GM23338 (cell line): ENCODE measurements around the gene JKAMP.

Experiments used
- CREB1 ChIP-seq: fragments of 250-450 bp; sonication (Bioruptor Pico); IDR thresholded peaks from 2 replicates; pipeline ENCODE4 v1.5.0; 2020; ENCODE audit warnings: low read depth, mild to moderate bottlenecking, moderate library complexity
- EZH2 ChIP-seq: fragments of 200-600 bp; sonication (generic); IDR thresholded peaks from one replicate; pipeline ENCODE4 v1.8.0; 2017; ENCODE audit warnings: antibody characterized with exemption, mild to moderate bottlenecking, low read depth; ENCODE audit not compliant: unreplicated experiment
- EZH2phosphoT487 ChIP-seq: fragments of 200-600 bp; sonication (generic); IDR thresholded peaks from one replicate; pipeline ENCODE4 v1.8.1; 2018; ENCODE audit warnings: antibody characterized with exemption; ENCODE audit not compliant: unreplicated experiment
- JUNB ChIP-seq: IDR thresholded peaks from one replicate; pipeline ENCODE4 v1.6.1; 2016; ENCODE audit warnings: antibody characterized with exemption; ENCODE audit not compliant: unreplicated experiment
- NANOG ChIP-seq: IDR thresholded peaks from 2 replicates; pipeline ENCODE4 v1.6.1; 2016; ENCODE audit warnings: antibody characterized with exemption, borderline replicate concordance
- POLR2AphosphoS5 ChIP-seq: IDR thresholded peaks from 2 replicates; pipeline ENCODE4 v1.6.1; 2016; ENCODE audit warnings: antibody characterized with exemption, low read depth
- TF ChIP-seq, protein P1 (sequence below), 2 experiments: fragments of 200-600 bp in 1 of 2; sonication (generic) in 1 of 2; conservative IDR thresholded peaks; 2 replicates each; pipeline versions ENCODE4 v1.5.1 to v1.6.1; 2016 to 2017; ENCODE audit warnings: antibody characterized with exemption in 2 of 2, low read depth in 2 of 2, mild to moderate bottlenecking in 2 of 2, moderate library complexity in 1 of 2
- TF ChIP-seq, protein P2 (sequence below): IDR thresholded peaks from one replicate; pipeline ENCODE4 v1.6.1; 2018; ENCODE audit warnings: antibody characterized with exemption; ENCODE audit not compliant: unreplicated experiment

DNA sequence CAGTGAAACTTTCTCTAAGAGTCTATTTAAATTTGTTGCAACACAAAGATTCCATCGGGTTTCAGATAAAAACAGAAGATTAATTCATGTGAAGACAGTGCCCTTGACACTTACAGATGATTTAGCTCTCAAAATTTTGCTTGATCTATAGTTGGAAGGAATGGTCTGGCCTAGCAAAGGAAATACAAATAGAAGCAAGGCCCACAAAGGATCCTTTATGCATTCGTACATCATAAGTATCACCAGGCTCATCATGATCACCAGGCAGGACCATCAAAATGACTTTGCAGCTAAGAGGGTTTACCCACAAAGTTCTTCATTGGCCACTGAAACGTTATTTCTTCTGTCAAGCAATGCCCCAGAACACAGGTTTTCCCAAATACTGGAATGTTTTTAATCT is 24.8 kb downstream of the JKAMP start:
- TF ChIP-seq, protein P1, sequence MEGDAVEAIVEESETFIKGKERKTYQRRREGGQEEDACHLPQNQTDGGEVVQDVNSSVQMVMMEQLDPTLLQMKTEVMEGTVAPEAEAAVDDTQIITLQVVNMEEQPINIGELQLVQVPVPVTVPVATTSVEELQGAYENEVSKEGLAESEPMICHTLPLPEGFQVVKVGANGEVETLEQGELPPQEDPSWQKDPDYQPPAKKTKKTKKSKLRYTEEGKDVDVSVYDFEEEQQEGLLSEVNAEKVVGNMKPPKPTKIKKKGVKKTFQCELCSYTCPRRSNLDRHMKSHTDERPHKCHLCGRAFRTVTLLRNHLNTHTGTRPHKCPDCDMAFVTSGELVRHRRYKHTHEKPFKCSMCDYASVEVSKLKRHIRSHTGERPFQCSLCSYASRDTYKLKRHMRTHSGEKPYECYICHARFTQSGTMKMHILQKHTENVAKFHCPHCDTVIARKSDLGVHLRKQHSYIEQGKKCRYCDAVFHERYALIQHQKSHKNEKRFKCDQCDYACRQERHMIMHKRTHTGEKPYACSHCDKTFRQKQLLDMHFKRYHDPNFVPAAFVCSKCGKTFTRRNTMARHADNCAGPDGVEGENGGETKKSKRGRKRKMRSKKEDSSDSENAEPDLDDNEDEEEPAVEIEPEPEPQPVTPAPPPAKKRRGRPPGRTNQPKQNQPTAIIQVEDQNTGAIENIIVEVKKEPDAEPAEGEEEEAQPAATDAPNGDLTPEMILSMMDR (conservative IDR thresholded peaks at IDR 0.05; ENCODE audit: low read depth in 2 of 2) = no peak
- TF ChIP-seq, protein P2, sequence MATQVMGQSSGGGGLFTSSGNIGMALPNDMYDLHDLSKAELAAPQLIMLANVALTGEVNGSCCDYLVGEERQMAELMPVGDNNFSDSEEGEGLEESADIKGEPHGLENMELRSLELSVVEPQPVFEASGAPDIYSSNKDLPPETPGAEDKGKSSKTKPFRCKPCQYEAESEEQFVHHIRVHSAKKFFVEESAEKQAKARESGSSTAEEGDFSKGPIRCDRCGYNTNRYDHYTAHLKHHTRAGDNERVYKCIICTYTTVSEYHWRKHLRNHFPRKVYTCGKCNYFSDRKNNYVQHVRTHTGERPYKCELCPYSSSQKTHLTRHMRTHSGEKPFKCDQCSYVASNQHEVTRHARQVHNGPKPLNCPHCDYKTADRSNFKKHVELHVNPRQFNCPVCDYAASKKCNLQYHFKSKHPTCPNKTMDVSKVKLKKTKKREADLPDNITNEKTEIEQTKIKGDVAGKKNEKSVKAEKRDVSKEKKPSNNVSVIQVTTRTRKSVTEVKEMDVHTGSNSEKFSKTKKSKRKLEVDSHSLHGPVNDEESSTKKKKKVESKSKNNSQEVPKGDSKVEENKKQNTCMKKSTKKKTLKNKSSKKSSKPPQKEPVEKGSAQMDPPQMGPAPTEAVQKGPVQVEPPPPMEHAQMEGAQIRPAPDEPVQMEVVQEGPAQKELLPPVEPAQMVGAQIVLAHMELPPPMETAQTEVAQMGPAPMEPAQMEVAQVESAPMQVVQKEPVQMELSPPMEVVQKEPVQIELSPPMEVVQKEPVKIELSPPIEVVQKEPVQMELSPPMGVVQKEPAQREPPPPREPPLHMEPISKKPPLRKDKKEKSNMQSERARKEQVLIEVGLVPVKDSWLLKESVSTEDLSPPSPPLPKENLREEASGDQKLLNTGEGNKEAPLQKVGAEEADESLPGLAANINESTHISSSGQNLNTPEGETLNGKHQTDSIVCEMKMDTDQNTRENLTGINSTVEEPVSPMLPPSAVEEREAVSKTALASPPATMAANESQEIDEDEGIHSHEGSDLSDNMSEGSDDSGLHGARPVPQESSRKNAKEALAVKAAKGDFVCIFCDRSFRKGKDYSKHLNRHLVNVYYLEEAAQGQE = no peak
- TF ChIP-seq POLR2AphosphoS5 (no peak), EZH2 (no peak), EZH2phosphoT487 (no peak), NANOG (no peak), CREB1 (no peak), JUNB (no peak)
